K562 (cell line): ENCODE results near the gene AHCY. TPM values are rescaled to one million over a fixed set of nuclear protein-coding genes. Genes with fewer than 3 reads are reported as not detected.

Experiments used
- ATAC-seq: fragments of 200-7000 bp; cut with Tn5 transposase; 3 replicates; pipeline ENCODE4 v1.9.1; 2020; ENCODE audit warnings: moderate library complexity
- BruUV-seq: library from RNA; stranded (reverse); fragments of 400-500 nt; replicated peaks from 2 replicates; lab custom pipeline; 2021; lab: Mats Ljungman, UMichigan
- CTCF ChIA-PET: fragments of 300-600 bp; formaldehyde crosslinking; extraction: SDS; loops from one replicate; lab custom pipeline; 2021; ENCODE audit warnings: low intra/inter-chr PET ratio; lab: Yijun Ruan, JAX
- POLR2A ChIA-PET: fragments of 300-600, 350-650 bp; sonication (Branson Sonifier 250); formaldehyde crosslinking; extraction: SDS; loops from one replicate; lab custom pipeline; 2021; ENCODE audit warnings: antibody characterized with exemption, inconsistent platforms; lab: Yijun Ruan, JAX
- DNase-seq, 4 experiments: peaks; one replicate each; pipeline versions ENCODE4 v3.0.0 to v3.0.0-alpha.2; 2011 to 2018; ENCODE audit warnings: low spot score in 3 of 4, mixed read lengths in 3 of 4; ENCODE audit errors: extremely low read depth in 1 of 4
- FAIRE-seq: peaks from 2 replicates; lab custom pipeline; 2011; peaks lifted over from hg19 to GRCh38; lab: Jason Lieb, UNC
- H2AFZ ChIP-seq: 2 replicates; pipeline ENCODE4 v1.6.0; 2011; ENCODE audit warnings: low read depth, low read length, control low read depth, inconsistent platforms
- H3K27ac ChIP-seq: fragments of 200-600 bp; 3 replicates; pipeline ENCODE4 v1.8.0; 2011; ENCODE audit warnings: low read depth, mild to moderate bottlenecking, control low read depth, inconsistent platforms, low read length, moderate library complexity, mixed read lengths; ENCODE audit errors: extremely low read depth
- H3K27me3 ChIP-seq, 2 experiments: fragments of 300-600 bp in 1 of 2; 2 replicates in 1 of 2; 3 replicates in 1 of 2; pipeline versions ENCODE4 v1.6.0 to v1.8.0; 2011; ENCODE audit warnings: inconsistent platforms in 2 of 2, low read length in 2 of 2, mild to moderate bottlenecking in 1 of 2, mixed read lengths in 1 of 2, moderate library complexity in 1 of 2; ENCODE audit not compliant: control insufficient read depth in 2 of 2, insufficient read depth in 2 of 2
- H3K36me3 ChIP-seq: fragments of 300-600 bp; 3 replicates; pipeline ENCODE4 v1.8.0; 2011; ENCODE audit warnings: mild to moderate bottlenecking, low read length, inconsistent platforms; ENCODE audit not compliant: control insufficient read depth, insufficient read depth
- H3K4me1 ChIP-seq, 2 experiments: fragments of 200-600 bp in 1 of 2; replicated peaks in 1 of 2; 2 replicates in 1 of 2; 3 replicates in 1 of 2; pipeline versions ENCODE4 v1.5.1 to v1.8.0; 2011; ENCODE audit warnings: inconsistent platforms in 2 of 2, low read length in 2 of 2, mild to moderate bottlenecking in 1 of 2, mixed read lengths in 1 of 2, moderate library complexity in 1 of 2; ENCODE audit not compliant: control insufficient read depth in 2 of 2, insufficient read depth in 2 of 2
- H3K4me2 ChIP-seq: 2 replicates; pipeline ENCODE4 v1.6.1; 2011; ENCODE audit warnings: low read length, control low read depth, inconsistent platforms, mixed read lengths; ENCODE audit not compliant: insufficient read depth
- H3K4me3 ChIP-seq: fragments of 200-600 bp; sonication (generic), shearing (Covaris generic); 2 replicates; pipeline ENCODE4 v1.5.1; 2016; ENCODE audit warnings: control low read depth, inconsistent platforms
- H3K79me2 ChIP-seq: fragments of 200-600 bp; 3 replicates; pipeline ENCODE4 v1.8.0; 2011; ENCODE audit warnings: low read length, inconsistent platforms; ENCODE audit not compliant: control insufficient read depth, insufficient read depth
- H3K9ac ChIP-seq, 2 experiments: 2 replicates each; pipeline versions ENCODE4 v1.6.0 to v1.6.1; 2011; ENCODE audit warnings: low read depth in 2 of 2, low read length in 2 of 2, control low read depth in 1 of 2, inconsistent platforms in 1 of 2, mild to moderate bottlenecking in 1 of 2, mixed read lengths in 1 of 2; ENCODE audit not compliant: insufficient read depth in 1 of 2
- H3K9me1 ChIP-seq: one replicate; pipeline ENCODE4 v1.6.0; 2011; ENCODE audit warnings: inconsistent platforms, mild to moderate bottlenecking, low read length, moderate library complexity; ENCODE audit not compliant: control insufficient read depth, insufficient read depth
- H3K9me3 ChIP-seq: replicated peaks from 2 replicates; pipeline ENCODE4 v1.5.1; 2011; ENCODE audit warnings: low read depth, low read length, inconsistent platforms; ENCODE audit not compliant: control insufficient read depth, insufficient read depth
- H4K20me1 ChIP-seq: replicated peaks from 2 replicates; pipeline ENCODE4 v1.6.1; 2011; ENCODE audit warnings: low read length, inconsistent platforms, mixed read lengths; ENCODE audit not compliant: control insufficient read depth, insufficient read depth
- HCFC1 ChIP-seq: IDR thresholded peaks from 2 replicates; pipeline ENCODE4 v1.6.1; 2012; ENCODE audit warnings: low read depth, low read length, improper control_type of control experiment
- HMBOX1 ChIP-seq: sonication (generic); IDR thresholded peaks from 2 replicates; pipeline ENCODE4 v1.6.1; 2016
- MAX ChIP-seq: sonication (generic); formaldehyde crosslinking; IDR thresholded peaks from 2 replicates; pipeline ENCODE4 v1.9.0; 2022; ENCODE audit warnings: mild to moderate bottlenecking, missing genetic modification reagents
- ZC3H8 ChIP-seq: fragments of 450-650 bp; IDR thresholded peaks from 2 replicates; pipeline ENCODE4 v1.6.1; 2017
- ZFX ChIP-seq: sonication (generic); formaldehyde crosslinking; IDR thresholded peaks from 2 replicates; pipeline ENCODE4 v1.8.0; 2022; ENCODE audit warnings: mild to moderate bottlenecking, missing genetic modification reagents, moderate library complexity
- WGBS: fragments of 100-300 bp; shearing (Covaris generic); methylation state at CpG from one replicate; pipeline ENCODE4 v1.1.6; 2016; ENCODE audit warnings: low coverage, mixed read lengths; ENCODE audit not compliant: insufficient coverage; ENCODE audit errors: missing lambda C conversion rate; 5-methylcytosine and 5-hydroxymethylcytosine counted together
- in situ Hi-C: fragments of 300-500 bp; cut with MboI; formaldehyde crosslinking; loops from 4 replicates; pipeline ENCODE4 v1.15.0; 2018; ENCODE audit warnings: inconsistent platforms, mixed read lengths
- intact Hi-C: fragments of 100-400 bp; cut with micrococcal nuclease; formaldehyde crosslinking; loops from 2 replicates; pipeline ENCODE4 v1.14.2; 2022
- polyA plus RNA-seq, 8 experiments: library from polyadenylated mRNA; depleted of rRNA in 4 of 8; stranded (reverse) in 5 of 8; unstranded in 3 of 8; fragments of >200 nt; fragmentation: Nextera tagmentation in 2 of 8; fragmentation: Illumina TruSeq in 1 of 8; extraction: Ambion mirVana in 2 of 8; extraction: Trizol in 1 of 8; gene quantifications; 2 replicates each; pipeline versions ENCODE4 v1.2.1 to v1.2.3, GENCODE V29; 2011 to 2014; ENCODE audit warnings: inconsistent platforms in 1 of 8, missing spikeins in 1 of 8
- total RNA-seq, 7 experiments: library from RNA; depleted of rRNA in 6 of 7; stranded (reverse); fragments of >200 nt in 6 of 7; fragmentation: Illumina TruSeq in 2 of 7; extraction: Trizol in 2 of 7; gene quantifications; 2 replicates each; pipeline versions ENCODE4 v1.2.1 to v1.2.3, GENCODE V29; 2011 to 2021; ENCODE audit warnings: low replicate concordance in 1 of 7

The AHCY gene
- total and polyA plus RNA-seq, 9 of the 15 experiments (the other 6 are each of a cell fraction or from before 2014, with no cell fraction given) = 82.5 to 269 (median 190) TPM

- no peak for TF ChIP-seq MAX (CRISPR knock-in tag)
- no peak for TF ChIP-seq ZFX (CRISPR knock-in tag)
- no peak for TF ChIP-seq ZC3H8
- TF ChIP-seq HCFC1 = no peak
- no peak for TF ChIP-seq HMBOX1
- peaks cover 88% of the 10 kb centered on the region; the same call in 2 of the 3 replicates for H3K36me3 ChIP-seq
- in situ Hi-C loops = no loop called here
- intact Hi-C loops = no loop called here
- H3K9me3 ChIP-seq = no peaks in the 10 kb centered on the region
- FAIRE-seq (no peak), DNase-seq (no peak), ATAC-seq (no peak)
- no peak overlapping the region for H3K27ac ChIP-seq
- no peaks in the 10 kb centered on the region for H3K9me1 ChIP-seq
- no peak overlapping the region for H3K4me3 ChIP-seq
- no peak overlapping the region for H2AFZ ChIP-seq
- WGBS = 93% methylated on average over 3 of the region's 4 CpGs
- no peak overlapping the region for H3K4me2 ChIP-seq
- 0 out of 2 replicates have a peak, but pooled peaks cover 4% of the 10 kb centered on the region for H4K20me1 ChIP-seq
- BruUV-seq = no TSS peak
- no peak overlapping the region for H3K9ac ChIP-seq
- H3K4me1 ChIP-seq = no peaks in the 10 kb centered on the region
- ChIA-PET CTCF (no interaction called here), POLR2A (interaction anchor here (0.7 to 1.1 kb wide), 2 partner anchors 12 to 19 kb away, joined by 3 to 4 read pairs; no protein-coding TSS in a partner anchor)
- H3K79me2 ChIP-seq = no peaks in the 10 kb centered on the region
- no peaks in the 10 kb centered on the region for H3K27me3 ChIP-seq
These were observed 21.1 kb downstream of the AHCY start for GRCh38 chr20:34282041-34282440.
